OCI-LY1 (cell line): Measurements from ENCODE around the gene SSBP3.

Experiments used
- H2AFZ ChIP-seq: fragments of 200-600 bp; sonication (generic), shearing (Covaris generic); 2 replicates; pipeline ENCODE4 v1.6.0; 2014; ENCODE audit warnings: antibody characterized with exemption, mild to moderate bottlenecking, low read length
- H3F3A ChIP-seq: fragments of 200-600 bp; sonication (generic), shearing (Covaris generic); 2 replicates; pipeline ENCODE4 v1.6.0; 2014; ENCODE audit warnings: mild to moderate bottlenecking, antibody characterized with exemption, low read length, moderate library complexity; ENCODE audit not compliant: insufficient read depth
- H3K27ac ChIP-seq: fragments of 200-600 bp; sonication (generic); 2 replicates; pipeline ENCODE4 v1.5.1; 2014; ENCODE audit warnings: low read length, mixed run types, mild to moderate bottlenecking, low read depth; ENCODE audit not compliant: poor library complexity, severe bottlenecking
- H3K27me3 ChIP-seq: fragments of 200-600 bp; sonication (generic); 2 replicates; pipeline ENCODE4 v1.6.0; 2014; ENCODE audit warnings: antibody characterized with exemption, mild to moderate bottlenecking, low read length, moderate library complexity; ENCODE audit not compliant: insufficient read depth
- H3K36me3 ChIP-seq: fragments of 200-600 bp; sonication (generic); 2 replicates; pipeline ENCODE4 v1.6.1; 2014; ENCODE audit warnings: mild to moderate bottlenecking, antibody characterized with exemption, low read length, moderate library complexity, mixed read lengths; ENCODE audit not compliant: insufficient read depth
- H3K4me1 ChIP-seq: fragments of 200-600 bp; sonication (generic); 2 replicates; pipeline ENCODE4 v1.5.1; 2014; ENCODE audit warnings: mild to moderate bottlenecking, low read length, moderate library complexity; ENCODE audit not compliant: insufficient read depth, severe bottlenecking
- H3K4me2 ChIP-seq: fragments of 200-600 bp; sonication (generic), shearing (Covaris generic); 2 replicates; pipeline ENCODE4 v1.6.1; 2014; ENCODE audit warnings: low read length
- H3K4me3 ChIP-seq: fragments of 200-600 bp; sonication (generic); 2 replicates; pipeline ENCODE4 v1.5.1; 2014; ENCODE audit warnings: low read length, low read depth, mild to moderate bottlenecking, mixed read lengths; ENCODE audit not compliant: poor library complexity, severe bottlenecking
- H3K79me2 ChIP-seq: fragments of 200-600 bp; shearing (Covaris generic); 2 replicates; pipeline ENCODE4 v1.6.1; 2016; ENCODE audit warnings: mixed run types, low read length, mixed read lengths; ENCODE audit not compliant: insufficient read depth
- H3K9ac ChIP-seq: fragments of 200-600 bp; sonication (generic), shearing (Covaris generic); 2 replicates; pipeline ENCODE4 v1.6.1; 2014; ENCODE audit warnings: mild to moderate bottlenecking, low read length, mixed read lengths
- H3K9me2 ChIP-seq: fragments of 200-600 bp; sonication (generic), shearing (Covaris generic); 2 replicates; pipeline ENCODE4 v1.6.1; 2014; ENCODE audit warnings: low read depth, mild to moderate bottlenecking, low read length, mixed read lengths
- H3K9me3 ChIP-seq: fragments of 200-600 bp; shearing (Covaris generic); 2 replicates; pipeline ENCODE4 v1.6.1; 2014; ENCODE audit warnings: low read length, mixed read lengths
- H4K20me1 ChIP-seq: fragments of 200-600 bp; sonication (generic), shearing (Covaris generic); 2 replicates; pipeline ENCODE4 v1.6.0; 2016; ENCODE audit warnings: mild to moderate bottlenecking, low read length; ENCODE audit not compliant: insufficient read depth
- EZH2 ChIP-seq: fragments of 200-600 bp; sonication (generic), shearing (Covaris generic); IDR thresholded peaks from 2 replicates; pipeline ENCODE4 v1.8.0; 2017; ENCODE audit warnings: borderline replicate concordance, mixed run types, mild to moderate bottlenecking, antibody characterized with exemption, low read length, moderate library complexity, mixed read lengths
- TF ChIP-seq, protein P1 (sequence below): fragments of 200-600 bp; sonication (generic), shearing (Covaris generic); IDR thresholded peaks from 2 replicates; pipeline ENCODE4 v1.5.1; 2017; ENCODE audit warnings: mild to moderate bottlenecking, antibody characterized with exemption, low read length, moderate library complexity, mixed read lengths

The SSBP3 gene

DNA sequence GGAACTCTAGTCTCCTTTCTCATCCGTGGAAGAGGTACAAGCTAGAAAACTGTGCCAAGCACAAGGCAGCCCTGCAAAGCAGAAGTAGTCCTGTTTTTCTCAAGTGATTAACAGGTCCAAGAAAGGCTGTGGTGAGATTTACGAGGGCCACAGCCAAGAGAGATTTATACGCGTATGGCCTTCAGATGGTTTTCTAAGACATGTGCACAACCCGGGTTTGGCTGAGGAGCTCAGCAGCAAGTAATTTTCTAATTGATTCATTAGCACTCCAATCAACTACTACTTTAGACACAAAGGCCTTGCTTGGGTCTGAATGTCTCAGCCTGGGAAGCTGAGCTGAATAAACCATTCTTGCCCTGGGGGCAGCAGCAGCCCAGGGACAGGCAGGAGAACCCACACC lies 55.8 kb downstream of the SSBP3 start:
- Histone ChIP-seq H3F3A (no peaks in the 10 kb centered on the region), H3K9ac (no peak overlapping the region), H3K9me2 (no peaks in the 10 kb centered on the region), H4K20me1 (no peaks in the 10 kb centered on the region), H3K27ac (no peak overlapping the region), H2AFZ (no peak overlapping the region), H3K4me3 (no peak overlapping the region), H3K4me1 (no peaks in the 10 kb centered on the region), H3K9me3 (no peaks in the 10 kb centered on the region), H3K4me2 (no peak overlapping the region), H3K36me3 (no peaks in the 10 kb centered on the region), H3K79me2 (no peaks in the 10 kb centered on the region), H3K27me3 (no peaks in the 10 kb centered on the region)
- no peak for TF ChIP-seq EZH2
- TF ChIP-seq, protein P1, sequence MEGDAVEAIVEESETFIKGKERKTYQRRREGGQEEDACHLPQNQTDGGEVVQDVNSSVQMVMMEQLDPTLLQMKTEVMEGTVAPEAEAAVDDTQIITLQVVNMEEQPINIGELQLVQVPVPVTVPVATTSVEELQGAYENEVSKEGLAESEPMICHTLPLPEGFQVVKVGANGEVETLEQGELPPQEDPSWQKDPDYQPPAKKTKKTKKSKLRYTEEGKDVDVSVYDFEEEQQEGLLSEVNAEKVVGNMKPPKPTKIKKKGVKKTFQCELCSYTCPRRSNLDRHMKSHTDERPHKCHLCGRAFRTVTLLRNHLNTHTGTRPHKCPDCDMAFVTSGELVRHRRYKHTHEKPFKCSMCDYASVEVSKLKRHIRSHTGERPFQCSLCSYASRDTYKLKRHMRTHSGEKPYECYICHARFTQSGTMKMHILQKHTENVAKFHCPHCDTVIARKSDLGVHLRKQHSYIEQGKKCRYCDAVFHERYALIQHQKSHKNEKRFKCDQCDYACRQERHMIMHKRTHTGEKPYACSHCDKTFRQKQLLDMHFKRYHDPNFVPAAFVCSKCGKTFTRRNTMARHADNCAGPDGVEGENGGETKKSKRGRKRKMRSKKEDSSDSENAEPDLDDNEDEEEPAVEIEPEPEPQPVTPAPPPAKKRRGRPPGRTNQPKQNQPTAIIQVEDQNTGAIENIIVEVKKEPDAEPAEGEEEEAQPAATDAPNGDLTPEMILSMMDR, result no peak

- no peaks in the 10 kb centered on the region for H3K9me2 ChIP-seq
- no peak overlapping the region for H3K9ac ChIP-seq
- no peak overlapping the region for H2AFZ ChIP-seq
- H3K4me2 ChIP-seq, result no peak overlapping the region
- H3F3A ChIP-seq, result no peaks in the 10 kb centered on the region
- H3K36me3 ChIP-seq, result no peaks in the 10 kb centered on the region
- no peak for TF ChIP-seq EZH2
- TF ChIP-seq, protein P1, result no peak
- no peaks in the 10 kb centered on the region for H3K27me3 ChIP-seq
- no peak overlapping the region for H3K27ac ChIP-seq
- H3K79me2 ChIP-seq, result no peaks in the 10 kb centered on the region
- H3K4me3 ChIP-seq, result no peak overlapping the region
- H3K4me1 ChIP-seq, result no peaks in the 10 kb centered on the region
- H4K20me1 ChIP-seq, result no peaks in the 10 kb centered on the region
- H3K9me3 ChIP-seq, result no peaks in the 10 kb centered on the region
These were observed 57.5 kb downstream of the SSBP3 start for GRCh38 chr1:54348700-54349021.

DNA sequence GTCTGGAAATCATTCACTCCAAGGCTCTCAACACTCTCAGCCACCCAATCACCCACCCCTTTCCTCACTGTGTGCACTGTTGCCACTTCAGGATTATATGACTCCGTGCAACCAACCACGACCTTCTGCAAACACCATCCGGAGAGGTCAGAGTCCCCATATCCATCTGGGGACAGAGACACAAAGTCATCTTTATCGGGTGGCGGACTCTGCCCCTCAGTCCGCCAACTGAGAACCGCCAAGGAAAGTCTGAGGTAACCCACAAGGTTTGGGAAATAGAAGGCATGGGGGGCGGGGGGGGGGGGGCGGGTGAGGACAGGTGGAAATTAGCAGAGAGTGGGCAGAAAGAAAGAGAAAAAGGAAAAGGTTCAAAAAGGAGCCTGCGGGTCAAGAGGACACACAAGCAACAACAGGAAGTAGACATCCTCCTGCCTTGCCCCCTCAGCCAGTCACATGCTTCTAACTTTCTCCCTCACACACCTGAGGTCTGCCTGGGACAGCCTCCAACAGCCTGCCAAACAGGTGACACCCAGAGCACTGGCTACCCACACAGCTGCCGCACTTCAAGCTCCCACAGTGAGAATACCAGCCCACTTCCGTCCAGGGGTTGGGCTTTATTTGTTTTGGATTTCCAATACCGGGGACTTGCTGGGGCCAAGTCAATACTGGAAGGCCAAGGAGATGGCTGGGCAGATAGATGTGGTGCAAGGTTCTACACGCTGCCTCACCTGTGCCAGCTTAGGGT lies 58.1 kb downstream of the SSBP3 start:
- Histone ChIP-seq H3K27me3 (no peaks in the 10 kb centered on the region), H3K9me2 (no peaks in the 10 kb centered on the region), H3K79me2 (no peaks in the 10 kb centered on the region), H3F3A (no peaks in the 10 kb centered on the region), H2AFZ (no peak overlapping the region), H3K27ac (no peak overlapping the region), H3K4me1 (no peaks in the 10 kb centered on the region), H3K4me2 (no peak overlapping the region), H3K9ac (no peak overlapping the region), H3K9me3 (no peaks in the 10 kb centered on the region), H4K20me1 (no peaks in the 10 kb centered on the region), H3K4me3 (no peak overlapping the region), H3K36me3 (no peaks in the 10 kb centered on the region)
- TF ChIP-seq EZH2, result no peak
- TF ChIP-seq, protein P1, result no peak
